ENCODE measurements around the gene TRPM8.

The TRPM8 gene

GRCh38 chr2:233994151-233994550 lies 77.0 kb downstream of the TRPM8 start:
- H3K27me3 ChIP-seq (ENCODE audit: insufficient read depth, poor library complexity, severe bottlenecking), result peaks cover 13% of the 10 kb centered on the region
- no peak overlapping the region for H3K27ac ChIP-seq (replicated peaks)
- H3K4me3 ChIP-seq (replicated peaks; ENCODE audit: insufficient read depth, low read length), result no peak overlapping the region
- no peak for DNase-seq (ENCODE audit: low read depth in 1 of 2, low spot score in 1 of 2)
- TF ChIP-seq SPI1 (IDR thresholded peaks at IDR 0.05; ENCODE audit: borderline replicate concordance, low read depth), result no peak
- TF ChIP-seq GABPA (IDR thresholded peaks at IDR 0.05; ENCODE audit: low read depth), result no peak

GRCh38 chr2:233996000-233996399 lies 78.8 kb downstream of the TRPM8 start:
- TF ChIP-seq REST (IDR thresholded peaks at IDR 0.05; ENCODE audit: insufficient replicate concordance, low read depth) (no peak), GABPA (IDR thresholded peaks at IDR 0.05; ENCODE audit: low read depth) (no peak), SPI1 (IDR thresholded peaks at IDR 0.05; ENCODE audit: borderline replicate concordance, low read depth) (no peak), CTCF (IDR thresholded peaks at IDR 0.05; ENCODE audit: insufficient read depth, low read length) (no peak), POLR2AphosphoS5 (IDR thresholded peaks at IDR 0.05; ENCODE audit: low read depth) (no peak)
- Histone ChIP-seq H3K27me3 (ENCODE audit: insufficient read depth, poor library complexity, severe bottlenecking) (peaks cover 6% of the 10 kb centered on the region), H3K27ac (replicated peaks) (no peak overlapping the region), H3K4me3 (replicated peaks; ENCODE audit: insufficient read depth, low read length) (no peak overlapping the region)
- DNase-seq (ENCODE audit: low read depth in 1 of 2, low spot score in 1 of 2), result no peak

- peaks cover 6% of the 10 kb centered on the region for H3K27me3 ChIP-seq (ENCODE audit: insufficient read depth, poor library complexity, severe bottlenecking)
- no peak for DNase-seq (ENCODE audit: low read depth in 1 of 2, low spot score in 1 of 2)
- TF ChIP-seq CTCF (IDR thresholded peaks at IDR 0.05; ENCODE audit: insufficient read depth, low read length) (no peak), GABPA (IDR thresholded peaks at IDR 0.05; ENCODE audit: low read depth) (no peak), REST (IDR thresholded peaks at IDR 0.05; ENCODE audit: insufficient replicate concordance, low read depth) (no peak), SPI1 (IDR thresholded peaks at IDR 0.05; ENCODE audit: borderline replicate concordance, low read depth) (no peak), POLR2AphosphoS5 (IDR thresholded peaks at IDR 0.05; ENCODE audit: low read depth) (no peak)
- H3K27ac ChIP-seq (replicated peaks), result no peak overlapping the region
- no peak overlapping the region for H3K4me3 ChIP-seq (replicated peaks; ENCODE audit: insufficient read depth, low read length)
Measured at GRCh38 chr2:233996461-233996860, 79.3 kb downstream of the TRPM8 start.

- peaks cover 6% of the 10 kb centered on the region for H3K27me3 ChIP-seq (ENCODE audit: insufficient read depth, poor library complexity, severe bottlenecking)
- no peak for TF ChIP-seq POLR2AphosphoS5 (IDR thresholded peaks at IDR 0.05; ENCODE audit: low read depth)
- no peak for TF ChIP-seq CTCF (IDR thresholded peaks at IDR 0.05; ENCODE audit: insufficient read depth, low read length)
- no peak for TF ChIP-seq SPI1 (IDR thresholded peaks at IDR 0.05; ENCODE audit: borderline replicate concordance, low read depth)
- no peak for TF ChIP-seq REST (IDR thresholded peaks at IDR 0.05; ENCODE audit: insufficient replicate concordance, low read depth)
- no peak for TF ChIP-seq GABPA (IDR thresholded peaks at IDR 0.05; ENCODE audit: low read depth)
- H3K27ac ChIP-seq (replicated peaks), result no peak overlapping the region
Measured at GRCh38 chr2:233997707-233998106, 80.5 kb downstream of the TRPM8 start.

More at GRCh38 chr2:233997707-233998106, 80.5 kb downstream of the TRPM8 start:
- no peak overlapping the region for H3K4me3 ChIP-seq (replicated peaks; ENCODE audit: insufficient read depth, low read length)
- DNase-seq (ENCODE audit: low read depth in 1 of 2, low spot score in 1 of 2), result no peak

Data from HL-60 (cell line).